ENCODE data around the gene PRPSAP2. TPM values are rescaled to one million over a fixed set of nuclear protein-coding genes. Genes with fewer than 3 reads are reported as not detected.

Gene PRPSAP2
- total and polyA plus RNA-seq, 2 of the 4 experiments (the other 2 are of a cell fraction), result 22.9 to 28.1 TPM

- POLR2A ChIA-PET (ENCODE audit: unreplicated experiment), result no interaction called here
- no CpG with 5 or more reads among the region's 5 CpGs for WGBS, 2 experiments (ENCODE audit: extremely low coverage in 2 of 2, insufficient read length in 1 of 2)
Observed at GRCh38 chr17:18910326-18910725, 52.4 kb downstream of the PRPSAP2 start.

More at GRCh38 chr17:18910326-18910725, 52.4 kb downstream of the PRPSAP2 start:
- Histone ChIP-seq H4K20me1 (ENCODE audit: insufficient read depth, low read length) (no peaks in the 10 kb centered on the region), H4K91ac (ENCODE audit: insufficient read depth, low read depth, low read length) (no peak overlapping the region), H2BK15ac (ENCODE audit: low read depth, low read length) (no peak overlapping the region), H3K23ac (ENCODE audit: low read depth, low read length) (no peak overlapping the region), H3K27me3 (ENCODE audit: control insufficient read depth, insufficient read depth, low read length) (no peaks in the 10 kb centered on the region), H3K9me1 (ENCODE audit: insufficient read depth, low read length) (peaks cover 3% of the 10 kb centered on the region; the same call in 1 of the 2 replicates), H3K18ac (ENCODE audit: low read depth, low read length) (no peak overlapping the region), H3K4me3 (ENCODE audit: insufficient read depth, low read depth, low read length) (no peak overlapping the region), H3K14ac (replicated peaks; ENCODE audit: low read depth, low read length) (no peak overlapping the region), H3K36me3 (ENCODE audit: control insufficient read depth, insufficient read depth, low read length) (peaks cover 20% of the 10 kb centered on the region), H3K27ac (ENCODE audit: insufficient read depth, low read length) (no peak overlapping the region), H3K4me1 (ENCODE audit: control insufficient read depth, insufficient read depth, low read length) (no peaks in the 10 kb centered on the region), H3K4me2 (ENCODE audit: low read depth, low read length) (no peak overlapping the region), H2AK5ac (ENCODE audit: low read depth, low read length) (no peak overlapping the region), H2AK9ac (replicated peaks; ENCODE audit: low read depth, low read length, poor library complexity) (no peak overlapping the region), H2BK120ac (ENCODE audit: low read depth, low read length) (no peak overlapping the region), H2AFZ (replicated peaks; ENCODE audit: low read length, poor library complexity) (no peak overlapping the region), H3K79me1 (ENCODE audit: low read depth in 1 of 2, low read length in 2 of 2) (peaks cover 2 to 5% of the 10 kb centered on the region in 2 experiments; a peak in 1 of 4 replicates), H3K4ac (ENCODE audit: low read depth, low read length) (no peak overlapping the region), H3K9me3 (ENCODE audit: control insufficient read depth, insufficient read depth, low read length) (no peaks in the 10 kb centered on the region), H2BK5ac (ENCODE audit: low read depth, low read length, poor library complexity, severe bottlenecking) (no peak overlapping the region), H3K56ac (ENCODE audit: extremely low read depth, insufficient read depth, low read length) (no peak overlapping the region), H3K9ac (ENCODE audit: low read depth, low read length) (no peak overlapping the region), H4K5ac (ENCODE audit: low read depth, low read length) (no peak overlapping the region), H4K8ac (ENCODE audit: low read depth in 2 of 2, low read length in 2 of 2) (no peak overlapping the region), H2BK20ac (ENCODE audit: low read depth, low read length) (no peak overlapping the region)
- dilution Hi-C loops (cut with HindIII; ENCODE audit: low sequenced_read_pairs, unreplicated experiment) (no loop called here), intact Hi-C loops (cut with micrococcal nuclease) (no loop called here), in situ Hi-C loops (cut with MboI; ENCODE audit: low sequenced_read_pairs) (no loop called here)
- ATAC-seq (ENCODE audit: low read depth) (no peak), DNase-seq (no peak)
- CTCF ChIA-PET, result no interaction called here
- no TSS peak for BruUV-seq (replicated peaks)
- no peak for TF ChIP-seq MAFK (IDR thresholded peaks at IDR 0.05; ENCODE audit: low read depth, low read length)
- TF ChIP-seq, protein P1, sequence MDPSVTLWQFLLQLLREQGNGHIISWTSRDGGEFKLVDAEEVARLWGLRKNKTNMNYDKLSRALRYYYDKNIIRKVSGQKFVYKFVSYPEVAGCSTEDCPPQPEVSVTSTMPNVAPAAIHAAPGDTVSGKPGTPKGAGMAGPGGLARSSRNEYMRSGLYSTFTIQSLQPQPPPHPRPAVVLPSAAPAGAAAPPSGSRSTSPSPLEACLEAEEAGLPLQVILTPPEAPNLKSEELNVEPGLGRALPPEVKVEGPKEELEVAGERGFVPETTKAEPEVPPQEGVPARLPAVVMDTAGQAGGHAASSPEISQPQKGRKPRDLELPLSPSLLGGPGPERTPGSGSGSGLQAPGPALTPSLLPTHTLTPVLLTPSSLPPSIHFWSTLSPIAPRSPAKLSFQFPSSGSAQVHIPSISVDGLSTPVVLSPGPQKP (IDR thresholded peaks at IDR 0.05; ENCODE audit: borderline replicate concordance, low read depth, low read length), result no peak
- TF ChIP-seq RAD21 (IDR thresholded peaks at IDR 0.05; ENCODE audit: low read length), result no peak
- TF ChIP-seq, protein P2, sequence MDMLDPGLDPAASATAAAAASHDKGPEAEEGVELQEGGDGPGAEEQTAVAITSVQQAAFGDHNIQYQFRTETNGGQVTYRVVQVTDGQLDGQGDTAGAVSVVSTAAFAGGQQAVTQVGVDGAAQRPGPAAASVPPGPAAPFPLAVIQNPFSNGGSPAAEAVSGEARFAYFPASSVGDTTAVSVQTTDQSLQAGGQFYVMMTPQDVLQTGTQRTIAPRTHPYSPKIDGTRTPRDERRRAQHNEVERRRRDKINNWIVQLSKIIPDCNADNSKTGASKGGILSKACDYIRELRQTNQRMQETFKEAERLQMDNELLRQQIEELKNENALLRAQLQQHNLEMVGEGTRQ (IDR thresholded peaks at IDR 0.05; ENCODE audit: low read depth, low read length), result no peak
- TF ChIP-seq, protein P3, sequence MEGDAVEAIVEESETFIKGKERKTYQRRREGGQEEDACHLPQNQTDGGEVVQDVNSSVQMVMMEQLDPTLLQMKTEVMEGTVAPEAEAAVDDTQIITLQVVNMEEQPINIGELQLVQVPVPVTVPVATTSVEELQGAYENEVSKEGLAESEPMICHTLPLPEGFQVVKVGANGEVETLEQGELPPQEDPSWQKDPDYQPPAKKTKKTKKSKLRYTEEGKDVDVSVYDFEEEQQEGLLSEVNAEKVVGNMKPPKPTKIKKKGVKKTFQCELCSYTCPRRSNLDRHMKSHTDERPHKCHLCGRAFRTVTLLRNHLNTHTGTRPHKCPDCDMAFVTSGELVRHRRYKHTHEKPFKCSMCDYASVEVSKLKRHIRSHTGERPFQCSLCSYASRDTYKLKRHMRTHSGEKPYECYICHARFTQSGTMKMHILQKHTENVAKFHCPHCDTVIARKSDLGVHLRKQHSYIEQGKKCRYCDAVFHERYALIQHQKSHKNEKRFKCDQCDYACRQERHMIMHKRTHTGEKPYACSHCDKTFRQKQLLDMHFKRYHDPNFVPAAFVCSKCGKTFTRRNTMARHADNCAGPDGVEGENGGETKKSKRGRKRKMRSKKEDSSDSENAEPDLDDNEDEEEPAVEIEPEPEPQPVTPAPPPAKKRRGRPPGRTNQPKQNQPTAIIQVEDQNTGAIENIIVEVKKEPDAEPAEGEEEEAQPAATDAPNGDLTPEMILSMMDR (conservative IDR thresholded peaks at IDR 0.05; ENCODE audit: low read depth, low read length), result no peak
- TF ChIP-seq MAZ (IDR thresholded peaks at IDR 0.05; ENCODE audit: borderline replicate concordance, low read depth, low read length), result no peak
- TF ChIP-seq RCOR1 (IDR thresholded peaks at IDR 0.05; ENCODE audit: insufficient replicate concordance, low read length), result no peak
- no peak for TF ChIP-seq CHD1 (IDR thresholded peaks at IDR 0.05; ENCODE audit: low read depth, low read length)
- TF ChIP-seq RFX5 (IDR thresholded peaks at IDR 0.05; ENCODE audit: low read depth, low read length), result no peak
- TF ChIP-seq MXI1 (IDR thresholded peaks at IDR 0.05; ENCODE audit: borderline replicate concordance, low read depth, low read length), result no peak
- TF ChIP-seq CEBPB (IDR thresholded peaks at IDR 0.05; ENCODE audit: low read depth, low read length), result no peak
- no peak for TF ChIP-seq BHLHE40 (IDR thresholded peaks at IDR 0.05; ENCODE audit: low read depth, low read length)
- TF ChIP-seq POLR2A (IDR thresholded peaks at IDR 0.05; ENCODE audit: low read depth, low read length), result no peak
- TF ChIP-seq FOS (IDR thresholded peaks at IDR 0.05; ENCODE audit: low read depth, low read length), result no peak
- TF ChIP-seq NFE2L2 (IDR thresholded peaks at IDR 0.05; ENCODE audit: low read depth, low read length), result no peak
- no peak for TF ChIP-seq SMC3 (IDR thresholded peaks at IDR 0.05; ENCODE audit: low read depth, low read length)
